ENCODE measurements around the gene AMBP.

The AMBP gene

GRCh38 chr9:114031037-114031630 lies 47.0 kb downstream of the AMBP start:
- TF ChIP-seq SIN3A (IDR thresholded peaks at IDR 0.05; ENCODE audit: borderline replicate concordance, insufficient read depth, low read length) (no peak), REST (IDR thresholded peaks at IDR 0.05; ENCODE audit: insufficient read depth in 1 of 2, low read depth in 2 of 2, low read length in 2 of 2) (no peak), TAF1 (IDR thresholded peaks at IDR 0.05; ENCODE audit: borderline replicate concordance, insufficient read depth, low read length) (no peak), POLR2AphosphoS5 (IDR thresholded peaks at IDR 0.05; ENCODE audit: low read depth, low read length) (no peak), FOXP2 (optimal IDR thresholded peaks at IDR 0.05; ENCODE audit: borderline replicate concordance, extremely low read depth, extremely low read length, insufficient read depth) (no peak)

GRCh38 chr9:114030364-114030763 lies 47.7 kb downstream of the AMBP start:
- TF ChIP-seq REST (IDR thresholded peaks at IDR 0.05; ENCODE audit: insufficient read depth in 1 of 2, low read depth in 2 of 2, low read length in 2 of 2) (no peak), POLR2AphosphoS5 (IDR thresholded peaks at IDR 0.05; ENCODE audit: low read depth, low read length) (no peak), TAF1 (IDR thresholded peaks at IDR 0.05; ENCODE audit: borderline replicate concordance, insufficient read depth, low read length) (no peak), FOXP2 (optimal IDR thresholded peaks at IDR 0.05; ENCODE audit: borderline replicate concordance, extremely low read depth, extremely low read length, insufficient read depth) (no peak), SIN3A (IDR thresholded peaks at IDR 0.05; ENCODE audit: borderline replicate concordance, insufficient read depth, low read length) (no peak)

- TF ChIP-seq FOXP2 (optimal IDR thresholded peaks at IDR 0.05; ENCODE audit: borderline replicate concordance, extremely low read depth, extremely low read length, insufficient read depth) (no peak), TAF1 (IDR thresholded peaks at IDR 0.05; ENCODE audit: borderline replicate concordance, insufficient read depth, low read length) (no peak), REST (IDR thresholded peaks at IDR 0.05; ENCODE audit: insufficient read depth in 1 of 2, low read depth in 2 of 2, low read length in 2 of 2) (no peak), POLR2AphosphoS5 (IDR thresholded peaks at IDR 0.05; ENCODE audit: low read depth, low read length) (no peak), SIN3A (IDR thresholded peaks at IDR 0.05; ENCODE audit: borderline replicate concordance, insufficient read depth, low read length) (no peak)
These were observed 48.6 kb downstream of the AMBP start for GRCh38 chr9:114029311-114030170.

GRCh38 chr9:114028646-114029045 lies 49.5 kb downstream of the AMBP start:
- TF ChIP-seq SIN3A (IDR thresholded peaks at IDR 0.05; ENCODE audit: borderline replicate concordance, insufficient read depth, low read length) = no peak
- TF ChIP-seq TAF1 (IDR thresholded peaks at IDR 0.05; ENCODE audit: borderline replicate concordance, insufficient read depth, low read length) = no peak
- no peak for TF ChIP-seq FOXP2 (optimal IDR thresholded peaks at IDR 0.05; ENCODE audit: borderline replicate concordance, extremely low read depth, extremely low read length, insufficient read depth)
- TF ChIP-seq POLR2AphosphoS5 (IDR thresholded peaks at IDR 0.05; ENCODE audit: low read depth, low read length) = no peak
- TF ChIP-seq REST (IDR thresholded peaks at IDR 0.05; ENCODE audit: insufficient read depth in 1 of 2, low read depth in 2 of 2, low read length in 2 of 2) = no peak

Measured in PFSK-1 (cell line).